Endothelial cell of umbilical vein (primary cell): ENCODE results near the gene AGAP2. TPM values are rescaled to one million over a fixed set of nuclear protein-coding genes. Genes with fewer than 3 reads are reported as not detected.
A peak's percentile ranks its signal among the peaks of the same experiment; 100 is the strongest.

Experiments
- BruUV-seq: library from RNA; stranded (reverse); fragments of 400-500 nt; replicated peaks from 2 replicates; lab custom pipeline; 2021; lab: Mats Ljungman, UMichigan
- CTCF ChIA-PET: fragments of 300-600, 350-600 bp; sonication (Branson Sonifier 250); formaldehyde crosslinking; loops from one replicate; lab custom pipeline; 2021; ENCODE audit warnings: antibody characterized with exemption, inconsistent platforms; lab: Charles Lee
- POLR2A ChIA-PET: fragments of 300-600, 350-600 bp; sonication (Branson Sonifier 250); formaldehyde crosslinking; loops from one replicate; lab custom pipeline; 2021; ENCODE audit warnings: antibody characterized with exemption, inconsistent platforms; lab: Charles Lee
- DNase-seq: peaks from one replicate; pipeline ENCODE4 v3.0.0-alpha.2; 2011; ENCODE audit warnings: low read depth, low spot score
- FAIRE-seq: peaks from 2 replicates; lab custom pipeline; 2011; peaks lifted over from hg19 to GRCh38; lab: Jason Lieb, UNC
- H2AFZ ChIP-seq: 2 replicates; pipeline ENCODE4 v1.6.0; 2012; ENCODE audit warnings: low read depth, low read length, control low read depth, inconsistent platforms
- H3K27ac ChIP-seq: 2 replicates; pipeline ENCODE4 v1.5.1; 2011; ENCODE audit warnings: low read depth, mild to moderate bottlenecking, control low read depth, low read length, moderate library complexity; ENCODE audit not compliant: insufficient read depth
- H3K27me3 ChIP-seq, 2 experiments: 2 replicates each; pipeline versions ENCODE4 v1.6.0 to v1.6.1; 2011; ENCODE audit warnings: low read length in 2 of 2, mixed read lengths in 1 of 2; ENCODE audit not compliant: control insufficient read depth in 2 of 2, insufficient read depth in 2 of 2
- H3K36me3 ChIP-seq, 2 experiments: 2 replicates in 1 of 2; 3 replicates in 1 of 2; pipeline ENCODE4 v1.5.1; 2011; ENCODE audit warnings: low read length in 2 of 2, mild to moderate bottlenecking in 1 of 2, moderate library complexity in 1 of 2; ENCODE audit not compliant: control insufficient read depth in 2 of 2, insufficient read depth in 2 of 2; ENCODE audit errors: extremely low read depth in 1 of 2
- H3K4me1 ChIP-seq: 3 replicates; pipeline ENCODE4 v1.5.1; 2011; ENCODE audit warnings: mild to moderate bottlenecking, low read length; ENCODE audit not compliant: control insufficient read depth, insufficient read depth; ENCODE audit errors: extremely low read depth
- H3K4me2 ChIP-seq: 2 replicates; pipeline ENCODE4 v1.6.1; 2011; ENCODE audit warnings: low read length, control low read depth, mixed read lengths; ENCODE audit not compliant: insufficient read depth
- H3K4me3 ChIP-seq, 3 experiments: fragments of 200-600 bp in 1 of 3; sonication (generic), shearing (Covaris generic) in 1 of 3; replicated peaks in 1 of 3; 2 replicates each; pipeline ENCODE4 v1.5.1; 2011 to 2016; ENCODE audit warnings: control low read depth in 3 of 3, low read length in 3 of 3, mild to moderate bottlenecking in 2 of 3, inconsistent platforms in 1 of 3, low read depth in 1 of 3, moderate library complexity in 1 of 3; ENCODE audit not compliant: insufficient read depth in 1 of 3
- H3K79me2 ChIP-seq: 2 replicates; pipeline ENCODE4 v1.6.0; 2012; ENCODE audit warnings: low read length, inconsistent platforms; ENCODE audit not compliant: control insufficient read depth, insufficient read depth
- H3K9ac ChIP-seq: replicated peaks from 2 replicates; pipeline ENCODE3; 2011; ENCODE audit warnings: low read length, control low read depth; ENCODE audit not compliant: insufficient read depth; ENCODE audit errors: extremely low read depth
- H3K9me1 ChIP-seq: replicated peaks from 3 replicates; pipeline ENCODE4 v1.6.0; 2011; ENCODE audit warnings: mild to moderate bottlenecking, low read length; ENCODE audit not compliant: control insufficient read depth, insufficient read depth; ENCODE audit errors: extremely low read depth
- H3K9me3 ChIP-seq: replicated peaks from 2 replicates; pipeline ENCODE4 v1.5.1; 2012; ENCODE audit warnings: low read length, inconsistent platforms; ENCODE audit not compliant: control insufficient read depth, insufficient read depth
- H4K20me1 ChIP-seq: replicated peaks from 2 replicates; pipeline ENCODE3; 2011; ENCODE audit warnings: mild to moderate bottlenecking, low read length; ENCODE audit not compliant: control insufficient read depth, insufficient read depth; ENCODE audit errors: extremely low read depth
- CTCF ChIP-seq, 2 donors: IDR thresholded peaks; 1 replicate in 1 of 2; 2 replicates in 1 of 2; pipeline ENCODE4 v1.5.1; 2011; ENCODE audit warnings: low read length in 2 of 2, mild to moderate bottlenecking in 2 of 2, moderate library complexity in 2 of 2, control low read depth in 1 of 2, inconsistent platforms in 1 of 2, low read depth in 1 of 2; ENCODE audit not compliant: insufficient read depth in 1 of 2; ENCODE audit errors: extremely low read depth in 1 of 2
- EZH2 ChIP-seq: IDR thresholded peaks from 2 replicates; pipeline ENCODE4 v1.6.1; 2012; ENCODE audit warnings: borderline replicate concordance, low read depth, mild to moderate bottlenecking, moderate library complexity, low read length, inconsistent platforms; ENCODE audit not compliant: severe bottlenecking
- FOS ChIP-seq: IDR thresholded peaks from 2 replicates; pipeline ENCODE4 v1.6.1; 2011; ENCODE audit warnings: mild to moderate bottlenecking, low read length, moderate library complexity, borderline replicate concordance; ENCODE audit not compliant: insufficient read depth
- GATA2 ChIP-seq: IDR thresholded peaks from 2 replicates; pipeline ENCODE4 v1.7.0; 2011; ENCODE audit warnings: low read depth, mild to moderate bottlenecking, moderate library complexity, mixed read lengths, low read length; ENCODE audit not compliant: insufficient read length, insufficient read depth
- JUN ChIP-seq: IDR thresholded peaks from 2 replicates; pipeline ENCODE4 v1.6.1; 2011; ENCODE audit warnings: borderline replicate concordance, low read depth; ENCODE audit not compliant: insufficient read length, insufficient read depth
- MAX ChIP-seq: IDR thresholded peaks from 2 replicates; pipeline ENCODE4 v1.6.1; 2011; ENCODE audit not compliant: insufficient read depth, insufficient read length
- MYC ChIP-seq: IDR thresholded peaks from one replicate; pipeline ENCODE4 v1.6.1; 2011; ENCODE audit warnings: mild to moderate bottlenecking, low read depth, low read length
- POLR2A ChIP-seq: IDR thresholded peaks from 2 replicates; pipeline ENCODE4 v1.6.1; 2012; ENCODE audit warnings: low read depth, mild to moderate bottlenecking, control low read depth, low read length
- POLR2AphosphoS5 ChIP-seq: IDR thresholded peaks from 2 replicates; pipeline ENCODE4 v1.6.1; 2012; ENCODE audit warnings: low read depth, mild to moderate bottlenecking, control low read depth, low read length, moderate library complexity; ENCODE audit not compliant: insufficient read depth
- dilution Hi-C: fragments of 300-500 bp; cut with MboI; formaldehyde crosslinking; loops from one replicate; pipeline ENCODE4 v1.15.0; 2019; ENCODE audit warnings: low sequenced_read_pairs; ENCODE audit not compliant: extremely low pct_ligation_motif_present
- intact Hi-C: fragments of 100-400 bp; cut with micrococcal nuclease; formaldehyde crosslinking; loops from one replicate; pipeline ENCODE4 v1.10.0; 2022
- polyA plus RNA-seq, 4 experiments: library from polyadenylated mRNA; depleted of rRNA in 3 of 4; stranded (reverse) in 3 of 4; unstranded in 1 of 4; fragments of >200 nt; gene quantifications; 2 replicates each; pipeline versions ENCODE4 v1.2.1 to v1.2.3, GENCODE V29; 2011 to 2012; ENCODE audit warnings: missing spikeins in 1 of 4
- total RNA-seq: library from RNA; stranded (reverse); gene quantifications from 2 replicates; pipeline ENCODE4 v1.2.3, GENCODE V29; 2021

AGAP2 gene
- total and polyA plus RNA-seq, 2 donors (not counting 3 experiments of a cell fraction or from before 2014, with no cell fraction given) = 0.04 to 0.24 TPM

- DNase-seq (no peak), FAIRE-seq (no peak)
- POLR2A ChIA-PET = no interaction called here
- dilution Hi-C loops (no loop called here), intact Hi-C loops (no loop called here)
- no peak overlapping the region for H3K4me2 ChIP-seq
- H3K9me1 ChIP-seq = no peaks in the 10 kb centered on the region
- H3K36me3 ChIP-seq = peaks cover 0 to 41% of the 10 kb centered on the region in 2 experiments
- no peaks in the 10 kb centered on the region for H3K9me3 ChIP-seq
- CTCF ChIA-PET = interaction anchor here (0.7 to 1.2 kb wide), 2 partner anchors 24 to 135 kb away, joined by 4 read pairs; partner anchors contain the start of gene OS9
- no peak for TF ChIP-seq MAX
- no peak for TF ChIP-seq CTCF (IDR thresholded peaks at IDR 0.05; ENCODE audit: extremely low read depth in 1 of 2, insufficient read depth in 1 of 2, low read depth in 1 of 2, low read length in 2 of 2)
- TF ChIP-seq EZH2 = no peak
- TF ChIP-seq POLR2AphosphoS5 = no peak
- no peak for TF ChIP-seq GATA2
- TF ChIP-seq FOS = no peak
- no peak for TF ChIP-seq MYC
- TF ChIP-seq POLR2A = no peak
- TF ChIP-seq JUN = no peak
- H4K20me1 ChIP-seq = no peaks in the 10 kb centered on the region
- H3K79me2 ChIP-seq = no peaks in the 10 kb centered on the region
- no peaks in the 10 kb centered on the region for H3K4me1 ChIP-seq
- H3K27me3 ChIP-seq = no peaks in the 10 kb centered on the region
- no peak overlapping the region for H3K9ac ChIP-seq
- no peak overlapping the region for H2AFZ ChIP-seq
- no peak overlapping the region for H3K27ac ChIP-seq
- TSS peak; percentile 3 for BruUV-seq
- H3K4me3 ChIP-seq = no peak overlapping the region
Observed at GRCh38 chr12:57717846-57718640, 20.5 kb downstream of the AGAP2 start.
